ENCODE data around the gene IL4.

GRCh38 chr5:132692632-132692967 is 18.8 kb downstream of the IL4 start:
- TF ChIP-seq CTCF (conservative IDR thresholded peaks at IDR 0.05; ENCODE audit: low read depth in 2 of 2) (no peak), POLR2AphosphoS5 (IDR thresholded peaks at IDR 0.05; ENCODE audit: low read depth) (no peak), EZH2 (IDR thresholded peaks at IDR 0.05; ENCODE audit: low read depth, unreplicated experiment) (no peak), CREB1 (CRISPR knock-in tag; IDR thresholded peaks at IDR 0.05; ENCODE audit: low read depth) (no peak), EZH2phosphoT487 (IDR thresholded peaks at IDR 0.05; ENCODE audit: unreplicated experiment) (no peak), STAT1 (IDR thresholded peaks at IDR 0.05; ENCODE audit: unreplicated experiment) (no peak), JUNB (IDR thresholded peaks at IDR 0.05; ENCODE audit: unreplicated experiment) (no peak)
- TF ChIP-seq, protein P1, sequence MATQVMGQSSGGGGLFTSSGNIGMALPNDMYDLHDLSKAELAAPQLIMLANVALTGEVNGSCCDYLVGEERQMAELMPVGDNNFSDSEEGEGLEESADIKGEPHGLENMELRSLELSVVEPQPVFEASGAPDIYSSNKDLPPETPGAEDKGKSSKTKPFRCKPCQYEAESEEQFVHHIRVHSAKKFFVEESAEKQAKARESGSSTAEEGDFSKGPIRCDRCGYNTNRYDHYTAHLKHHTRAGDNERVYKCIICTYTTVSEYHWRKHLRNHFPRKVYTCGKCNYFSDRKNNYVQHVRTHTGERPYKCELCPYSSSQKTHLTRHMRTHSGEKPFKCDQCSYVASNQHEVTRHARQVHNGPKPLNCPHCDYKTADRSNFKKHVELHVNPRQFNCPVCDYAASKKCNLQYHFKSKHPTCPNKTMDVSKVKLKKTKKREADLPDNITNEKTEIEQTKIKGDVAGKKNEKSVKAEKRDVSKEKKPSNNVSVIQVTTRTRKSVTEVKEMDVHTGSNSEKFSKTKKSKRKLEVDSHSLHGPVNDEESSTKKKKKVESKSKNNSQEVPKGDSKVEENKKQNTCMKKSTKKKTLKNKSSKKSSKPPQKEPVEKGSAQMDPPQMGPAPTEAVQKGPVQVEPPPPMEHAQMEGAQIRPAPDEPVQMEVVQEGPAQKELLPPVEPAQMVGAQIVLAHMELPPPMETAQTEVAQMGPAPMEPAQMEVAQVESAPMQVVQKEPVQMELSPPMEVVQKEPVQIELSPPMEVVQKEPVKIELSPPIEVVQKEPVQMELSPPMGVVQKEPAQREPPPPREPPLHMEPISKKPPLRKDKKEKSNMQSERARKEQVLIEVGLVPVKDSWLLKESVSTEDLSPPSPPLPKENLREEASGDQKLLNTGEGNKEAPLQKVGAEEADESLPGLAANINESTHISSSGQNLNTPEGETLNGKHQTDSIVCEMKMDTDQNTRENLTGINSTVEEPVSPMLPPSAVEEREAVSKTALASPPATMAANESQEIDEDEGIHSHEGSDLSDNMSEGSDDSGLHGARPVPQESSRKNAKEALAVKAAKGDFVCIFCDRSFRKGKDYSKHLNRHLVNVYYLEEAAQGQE (IDR thresholded peaks at IDR 0.05; ENCODE audit: unreplicated experiment), result no peak
